ENCODE results near the gene TBCD. TPM values are rescaled to one million over a fixed set of nuclear protein-coding genes. Genes with fewer than 3 reads are reported as not detected.

TBCD gene
- total RNA-seq, 1 donor from 2014 or later = 118 TPM

DNA sequence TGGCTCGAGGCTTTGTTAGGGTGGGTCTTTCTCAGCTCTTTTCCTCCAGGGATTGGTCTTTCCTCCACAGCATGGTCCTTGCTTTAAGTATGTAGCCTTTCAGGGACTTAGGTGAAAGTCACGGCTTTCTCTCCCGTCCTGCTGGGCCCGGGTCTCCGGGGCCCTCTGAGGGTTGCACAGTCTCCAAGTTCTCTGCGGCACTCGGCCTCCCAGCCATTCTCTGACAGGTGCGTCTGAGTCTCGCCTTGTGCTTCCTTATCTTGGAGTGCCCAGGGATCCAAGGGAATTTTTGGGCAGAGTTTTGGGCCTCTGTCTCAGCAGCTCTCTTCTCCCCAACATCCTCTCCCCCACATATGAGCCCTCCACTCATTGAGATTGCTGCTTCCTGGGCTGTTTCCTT lies 51.3 kb downstream of the TBCD start:
- peaks cover 6% of the 10 kb centered on the region for H3K4me1 Mint-ChIP-seq (ENCODE audit: low read depth, unreplicated experiment)
- no peak overlapping the region for H3K27ac Mint-ChIP-seq (ENCODE audit: unreplicated experiment)
- H3K27me3 Mint-ChIP-seq (ENCODE audit: unreplicated experiment) = peaks cover 9% of the 10 kb centered on the region
- TF ChIP-seq, protein P1, sequence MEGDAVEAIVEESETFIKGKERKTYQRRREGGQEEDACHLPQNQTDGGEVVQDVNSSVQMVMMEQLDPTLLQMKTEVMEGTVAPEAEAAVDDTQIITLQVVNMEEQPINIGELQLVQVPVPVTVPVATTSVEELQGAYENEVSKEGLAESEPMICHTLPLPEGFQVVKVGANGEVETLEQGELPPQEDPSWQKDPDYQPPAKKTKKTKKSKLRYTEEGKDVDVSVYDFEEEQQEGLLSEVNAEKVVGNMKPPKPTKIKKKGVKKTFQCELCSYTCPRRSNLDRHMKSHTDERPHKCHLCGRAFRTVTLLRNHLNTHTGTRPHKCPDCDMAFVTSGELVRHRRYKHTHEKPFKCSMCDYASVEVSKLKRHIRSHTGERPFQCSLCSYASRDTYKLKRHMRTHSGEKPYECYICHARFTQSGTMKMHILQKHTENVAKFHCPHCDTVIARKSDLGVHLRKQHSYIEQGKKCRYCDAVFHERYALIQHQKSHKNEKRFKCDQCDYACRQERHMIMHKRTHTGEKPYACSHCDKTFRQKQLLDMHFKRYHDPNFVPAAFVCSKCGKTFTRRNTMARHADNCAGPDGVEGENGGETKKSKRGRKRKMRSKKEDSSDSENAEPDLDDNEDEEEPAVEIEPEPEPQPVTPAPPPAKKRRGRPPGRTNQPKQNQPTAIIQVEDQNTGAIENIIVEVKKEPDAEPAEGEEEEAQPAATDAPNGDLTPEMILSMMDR (IDR thresholded peaks at IDR 0.05; ENCODE audit: partially characterized antibody, unreplicated experiment) = no peak
- H3K36me3 Mint-ChIP-seq (ENCODE audit: unreplicated experiment) = peaks cover 20% of the 10 kb centered on the region
- peaks cover 9% of the 10 kb centered on the region for H3K9me3 Mint-ChIP-seq (ENCODE audit: unreplicated experiment)
- DNase-seq = no peak
- no peak overlapping the region for H3K4me3 Mint-ChIP-seq (ENCODE audit: unreplicated experiment)

DNA sequence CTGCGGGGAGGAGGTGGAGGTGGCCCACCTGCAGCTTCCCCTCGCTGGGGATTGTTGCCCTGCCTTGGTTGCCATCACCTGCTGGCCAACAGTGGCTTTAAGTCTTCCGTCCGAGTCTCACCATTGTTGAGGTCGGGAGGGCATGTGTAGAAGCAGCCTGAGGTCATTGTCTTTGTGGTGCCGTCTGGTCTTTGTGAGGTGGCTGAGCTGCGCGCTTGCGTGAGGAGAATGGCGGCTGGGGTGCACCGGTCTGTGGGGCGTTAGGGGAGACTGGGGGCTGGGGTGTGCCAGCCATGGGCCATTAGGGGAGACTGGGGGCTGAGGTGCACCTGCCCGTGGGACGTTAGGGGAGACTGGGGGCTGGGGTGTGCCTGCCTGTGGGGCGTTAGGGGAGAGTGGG lies 51.7 kb downstream of the TBCD start:
- Mint-ChIP-seq H3K4me1 (ENCODE audit: low read depth, unreplicated experiment) (peaks cover 6% of the 10 kb centered on the region), H3K36me3 (ENCODE audit: unreplicated experiment) (peaks cover 20% of the 10 kb centered on the region), H3K9me3 (ENCODE audit: unreplicated experiment) (peaks cover 9% of the 10 kb centered on the region), H3K4me3 (ENCODE audit: unreplicated experiment) (no peak overlapping the region), H3K27me3 (ENCODE audit: unreplicated experiment) (peaks cover 9% of the 10 kb centered on the region), H3K27ac (ENCODE audit: unreplicated experiment) (no peak overlapping the region)
- no peak for DNase-seq
- TF ChIP-seq, protein P1 (IDR thresholded peaks at IDR 0.05; ENCODE audit: partially characterized antibody, unreplicated experiment) = no peak

DNA sequence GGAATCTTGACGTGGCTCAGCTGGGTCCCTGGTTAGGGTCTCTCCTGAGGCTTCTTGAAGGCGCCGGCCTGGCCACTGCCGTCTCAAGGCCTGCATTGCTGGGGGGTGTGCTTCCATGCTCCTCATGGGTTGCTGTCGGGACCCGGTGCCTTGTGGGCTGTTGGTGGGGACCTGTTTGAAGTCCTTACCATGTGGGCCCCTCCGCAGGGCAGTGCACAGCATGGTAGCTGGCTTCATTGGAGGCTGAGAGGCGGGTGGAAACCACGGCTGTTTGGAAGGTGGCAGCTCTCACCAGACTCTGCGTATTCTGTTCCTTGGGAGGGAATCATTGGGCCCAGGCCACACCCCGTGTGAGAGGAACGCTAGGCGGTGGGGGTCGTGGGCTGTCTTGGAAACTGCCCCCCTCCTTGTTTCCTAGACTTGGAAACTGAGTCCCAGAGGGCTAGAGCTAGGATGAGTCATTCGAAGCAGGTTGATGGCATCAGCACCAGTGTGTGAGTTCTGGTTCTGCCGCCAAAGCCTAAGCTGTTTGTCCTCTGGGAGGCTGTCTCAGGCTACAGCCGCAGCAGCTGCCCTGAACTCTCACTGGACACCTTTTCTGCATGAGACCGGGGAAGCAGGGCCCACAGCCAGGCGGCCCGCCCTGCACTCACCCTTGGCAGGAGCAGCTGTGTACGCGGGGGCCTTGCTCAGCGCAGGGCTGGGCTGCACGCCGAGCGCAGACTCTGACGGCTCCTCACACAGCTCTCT lies 52.8 kb downstream of the TBCD start:
- H3K27me3 Mint-ChIP-seq (ENCODE audit: unreplicated experiment) = peaks cover 9% of the 10 kb centered on the region
- no peak overlapping the region for H3K4me3 Mint-ChIP-seq (ENCODE audit: unreplicated experiment)
- peaks cover 9% of the 10 kb centered on the region for H3K9me3 Mint-ChIP-seq (ENCODE audit: unreplicated experiment)
- peaks cover 20% of the 10 kb centered on the region for H3K36me3 Mint-ChIP-seq (ENCODE audit: unreplicated experiment)
- no peak for DNase-seq
- H3K27ac Mint-ChIP-seq (ENCODE audit: unreplicated experiment) = no peak overlapping the region
- TF ChIP-seq, protein P1 (IDR thresholded peaks at IDR 0.05; ENCODE audit: partially characterized antibody, unreplicated experiment) = no peak
- peaks cover 6% of the 10 kb centered on the region for H3K4me1 Mint-ChIP-seq (ENCODE audit: low read depth, unreplicated experiment)

DNA sequence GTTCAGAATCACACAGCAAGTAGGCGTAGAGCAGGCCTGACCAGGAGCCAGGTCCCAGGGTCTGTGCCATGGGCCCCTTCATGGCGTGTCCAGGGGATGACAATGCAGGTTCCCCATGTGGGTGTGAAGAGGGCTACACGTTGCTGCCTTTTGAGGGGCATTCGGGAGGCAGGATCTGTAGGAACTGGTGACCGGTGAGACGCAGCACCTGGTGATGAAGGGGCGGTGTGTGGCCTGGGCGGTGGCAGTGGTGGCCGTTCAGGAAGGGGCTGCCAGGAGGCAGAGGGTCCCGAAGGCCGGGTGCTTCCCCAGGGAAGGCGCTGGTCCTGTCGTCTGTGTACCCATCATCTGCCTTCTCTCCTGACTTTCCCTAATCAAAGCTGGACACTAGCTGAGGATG lies 53.4 kb downstream of the TBCD start:
- Mint-ChIP-seq H3K27me3 (ENCODE audit: unreplicated experiment) (peaks cover 9% of the 10 kb centered on the region), H3K9me3 (ENCODE audit: unreplicated experiment) (peaks cover 9% of the 10 kb centered on the region), H3K4me1 (ENCODE audit: low read depth, unreplicated experiment) (peaks cover 6% of the 10 kb centered on the region), H3K27ac (ENCODE audit: unreplicated experiment) (no peak overlapping the region), H3K4me3 (ENCODE audit: unreplicated experiment) (peak overlapping the region; percentile 3), H3K36me3 (ENCODE audit: unreplicated experiment) (peaks cover 20% of the 10 kb centered on the region)
- DNase-seq = no peak
- TF ChIP-seq, protein P1 (IDR thresholded peaks at IDR 0.05; ENCODE audit: partially characterized antibody, unreplicated experiment) = no peak

DNA sequence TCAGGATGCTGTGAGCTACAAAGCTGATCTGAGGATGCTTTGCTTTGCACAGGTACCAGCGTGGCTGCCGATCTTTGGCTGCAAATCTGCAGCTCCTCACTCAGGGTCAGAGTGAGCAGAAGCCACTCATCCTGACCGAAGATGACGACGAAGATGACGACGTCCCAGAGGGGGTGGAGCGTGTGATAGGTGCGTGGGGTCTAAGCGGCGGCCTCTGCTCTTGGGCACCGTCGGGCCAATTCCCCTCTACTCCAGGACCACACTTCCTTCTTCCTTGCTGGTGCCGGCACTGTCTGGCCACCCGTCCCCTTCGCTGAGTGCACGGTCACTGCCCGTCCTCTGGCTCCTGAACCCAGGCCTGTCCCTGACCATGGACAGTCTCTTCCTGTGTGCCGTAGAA lies 54.0 kb downstream of the TBCD start:
- no peak for DNase-seq
- H3K27me3 Mint-ChIP-seq (ENCODE audit: unreplicated experiment) = peaks cover 9% of the 10 kb centered on the region
- peaks cover 9% of the 10 kb centered on the region for H3K9me3 Mint-ChIP-seq (ENCODE audit: unreplicated experiment)
- H3K27ac Mint-ChIP-seq (ENCODE audit: unreplicated experiment) = peak overlapping the region; percentile 8
- peaks cover 20% of the 10 kb centered on the region for H3K36me3 Mint-ChIP-seq (ENCODE audit: unreplicated experiment)
- peak overlapping the region; percentile 3 for H3K4me3 Mint-ChIP-seq (ENCODE audit: unreplicated experiment)
- H3K4me1 Mint-ChIP-seq (ENCODE audit: low read depth, unreplicated experiment) = peaks cover 11% of the 10 kb centered on the region
- TF ChIP-seq, protein P1 (IDR thresholded peaks at IDR 0.05; ENCODE audit: partially characterized antibody, unreplicated experiment) = no peak

Data from glutamatergic neuron (in vitro differentiated cells).